ENCODE measurements around the gene SLC1A3. TPM values are rescaled to one million over a fixed set of nuclear protein-coding genes. Genes with fewer than 3 reads are reported as not detected.

Gene SLC1A3
- total RNA-seq, 1 donor from 2014 or later: 1.6 TPM

DNA sequence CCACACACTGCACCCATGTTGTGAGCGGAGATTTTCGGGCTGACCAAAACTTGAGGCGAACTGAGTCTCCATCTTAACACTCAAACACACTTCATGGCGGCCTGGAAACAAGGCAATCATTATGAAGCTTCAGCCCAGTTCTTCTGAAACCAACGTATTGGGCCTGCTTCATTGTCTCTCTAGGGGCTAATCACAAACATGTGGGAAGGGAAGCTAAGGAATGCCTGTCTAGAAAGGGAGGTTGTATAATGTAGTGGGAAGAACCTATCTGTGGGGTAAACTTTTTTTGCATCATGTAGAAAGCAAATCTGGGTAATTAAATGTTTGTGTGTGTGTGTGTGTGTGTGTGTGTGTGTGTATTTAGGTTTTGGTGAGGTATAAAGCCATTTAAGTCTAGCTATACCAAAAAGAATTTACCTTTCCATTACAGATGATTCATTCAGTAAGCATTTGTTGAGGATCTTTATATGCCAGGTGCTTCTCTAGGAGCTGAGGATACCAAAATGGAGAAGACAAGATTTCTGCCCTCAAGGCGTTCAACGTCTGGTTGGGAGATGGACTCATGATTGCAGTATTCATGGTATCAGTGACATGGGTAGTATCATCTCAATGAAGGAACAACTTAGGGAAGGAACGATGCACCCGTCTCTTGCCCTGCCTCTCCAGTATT is 29.4 kb downstream of the SLC1A3 start:
- DNase-seq: no peak
- H3K36me3 Mint-ChIP-seq (ENCODE audit: unreplicated experiment): no peaks in the 10 kb centered on the region
- H3K27ac Mint-ChIP-seq (ENCODE audit: unreplicated experiment): no peak overlapping the region
- H3K27me3 Mint-ChIP-seq (ENCODE audit: unreplicated experiment): peaks cover 2% of the 10 kb centered on the region
- no peaks in the 10 kb centered on the region for H3K9me3 Mint-ChIP-seq (ENCODE audit: unreplicated experiment)
- H3K4me1 Mint-ChIP-seq (ENCODE audit: low read depth, unreplicated experiment): no peaks in the 10 kb centered on the region
- no peak overlapping the region for H3K4me3 Mint-ChIP-seq (ENCODE audit: unreplicated experiment)
- TF ChIP-seq CTCF (IDR thresholded peaks at IDR 0.05; ENCODE audit: partially characterized antibody, unreplicated experiment): no peak

GRCh38 chr5:36637101-36637500 is 30.7 kb downstream of the SLC1A3 start:
- TF ChIP-seq CTCF (IDR thresholded peaks at IDR 0.05; ENCODE audit: partially characterized antibody, unreplicated experiment): no peak
- Mint-ChIP-seq H3K4me1 (ENCODE audit: low read depth, unreplicated experiment) (no peaks in the 10 kb centered on the region), H3K27me3 (ENCODE audit: unreplicated experiment) (peaks cover 2% of the 10 kb centered on the region), H3K36me3 (ENCODE audit: unreplicated experiment) (no peaks in the 10 kb centered on the region), H3K27ac (ENCODE audit: unreplicated experiment) (no peak overlapping the region), H3K9me3 (ENCODE audit: unreplicated experiment) (no peaks in the 10 kb centered on the region), H3K4me3 (ENCODE audit: unreplicated experiment) (no peak overlapping the region)
- no peak for DNase-seq

- no peaks in the 10 kb centered on the region for H3K9me3 Mint-ChIP-seq (ENCODE audit: unreplicated experiment)
- no peak for TF ChIP-seq CTCF (IDR thresholded peaks at IDR 0.05; ENCODE audit: partially characterized antibody, unreplicated experiment)
- no peaks in the 10 kb centered on the region for H3K36me3 Mint-ChIP-seq (ENCODE audit: unreplicated experiment)
- H3K4me1 Mint-ChIP-seq (ENCODE audit: low read depth, unreplicated experiment): no peaks in the 10 kb centered on the region
- no peak overlapping the region for H3K4me3 Mint-ChIP-seq (ENCODE audit: unreplicated experiment)
- H3K27ac Mint-ChIP-seq (ENCODE audit: unreplicated experiment): no peak overlapping the region
- DNase-seq: no peak
- peaks cover 2% of the 10 kb centered on the region for H3K27me3 Mint-ChIP-seq (ENCODE audit: unreplicated experiment)
These were observed 31.1 kb downstream of the SLC1A3 start for GRCh38 chr5:36637516-36637915.

- Mint-ChIP-seq H3K27me3 (ENCODE audit: unreplicated experiment) (peaks cover 2% of the 10 kb centered on the region), H3K4me1 (ENCODE audit: low read depth, unreplicated experiment) (no peaks in the 10 kb centered on the region), H3K36me3 (ENCODE audit: unreplicated experiment) (no peaks in the 10 kb centered on the region), H3K4me3 (ENCODE audit: unreplicated experiment) (no peak overlapping the region), H3K27ac (ENCODE audit: unreplicated experiment) (no peak overlapping the region), H3K9me3 (ENCODE audit: unreplicated experiment) (no peaks in the 10 kb centered on the region)
- DNase-seq: no peak
- no peak for TF ChIP-seq CTCF (IDR thresholded peaks at IDR 0.05; ENCODE audit: partially characterized antibody, unreplicated experiment)
These were observed 31.6 kb downstream of the SLC1A3 start for GRCh38 chr5:36638056-36638455.

- no peak for DNase-seq
- no peak for TF ChIP-seq CTCF (IDR thresholded peaks at IDR 0.05; ENCODE audit: partially characterized antibody, unreplicated experiment)
- Mint-ChIP-seq H3K4me1 (ENCODE audit: low read depth, unreplicated experiment) (no peaks in the 10 kb centered on the region), H3K27me3 (ENCODE audit: unreplicated experiment) (peaks cover 2% of the 10 kb centered on the region), H3K36me3 (ENCODE audit: unreplicated experiment) (no peaks in the 10 kb centered on the region), H3K27ac (ENCODE audit: unreplicated experiment) (no peak overlapping the region), H3K9me3 (ENCODE audit: unreplicated experiment) (no peaks in the 10 kb centered on the region), H3K4me3 (ENCODE audit: unreplicated experiment) (no peak overlapping the region)
These were observed 34.5 kb downstream of the SLC1A3 start for GRCh38 chr5:36640949-36641348.
